NCI-H748 (cell line): ENCODE measurements around the gene CHCHD6.

ENCODE experiments used
- DNase-seq: peaks from one replicate; lab custom pipeline; 2025; ENCODE audit not compliant: unreplicated experiment; lab: John Stamatoyannopoulos, UW

Gene CHCHD6

GRCh38 chr3:126937533-126937932 is 233.5 kb downstream of the CHCHD6 start:
- DNase-seq, result no peak

- DNase-seq, result no peak
Measured at GRCh38 chr3:126937973-126938372, 233.9 kb downstream of the CHCHD6 start.

- DNase-seq, result no peak
Measured at GRCh38 chr3:126938520-126939337, 234.7 kb downstream of the CHCHD6 start.

- DNase-seq, result no peak
Measured at GRCh38 chr3:126939338-126939718, 235.3 kb downstream of the CHCHD6 start.

GRCh38 chr3:126939733-126940132 is 235.7 kb downstream of the CHCHD6 start:
- no peak for DNase-seq

GRCh38 chr3:126941721-126942270 is 237.8 kb downstream of the CHCHD6 start:
- no peak for DNase-seq

GRCh38 chr3:126944089-126944965 is 240.3 kb downstream of the CHCHD6 start:
- DNase-seq, result no peak

- no peak for DNase-seq
Measured at GRCh38 chr3:126945171-126945721, 241.2 kb downstream of the CHCHD6 start.

- DNase-seq, result no peak
Measured at GRCh38 chr3:126945891-126946290, 241.9 kb downstream of the CHCHD6 start.

GRCh38 chr3:126946405-126946804 is 242.4 kb downstream of the CHCHD6 start:
- no peak for DNase-seq

- no peak for DNase-seq
Measured at GRCh38 chr3:126947429-126947828, 243.4 kb downstream of the CHCHD6 start.

GRCh38 chr3:126948980-126949535 is 245.0 kb downstream of the CHCHD6 start:
- DNase-seq, result no peak

- no peak for DNase-seq
Measured at GRCh38 chr3:126951561-126951960, 247.5 kb downstream of the CHCHD6 start.

GRCh38 chr3:126952261-126952982 is 248.4 kb downstream of the CHCHD6 start:
- DNase-seq, result no peak

- DNase-seq, result no peak
Measured at GRCh38 chr3:126952983-126953660, 249.1 kb downstream of the CHCHD6 start.

- no peak for DNase-seq
Measured at GRCh38 chr3:126954141-126954842, 250.3 kb downstream of the CHCHD6 start.

- DNase-seq, result no peak
Measured at GRCh38 chr3:126955004-126955790, 251.2 kb downstream of the CHCHD6 start.

- no peak for DNase-seq
Measured at GRCh38 chr3:126956361-126956760, 252.3 kb downstream of the CHCHD6 start.
